Testis (tissue), 2 donors: Measurements from ENCODE around the gene CBY1.
A peak's percentile ranks its signal among the peaks of the same experiment; 100 is the strongest.

Source experiments
- CTCF ChIP-seq, 3 experiments: fragments of 450-650 bp in 2 of 3; fragments of 200-600 bp in 1 of 3; sonication (generic) in 1 of 3; IDR thresholded peaks; one replicate each; pipeline ENCODE4 v1.5.1; 2016 to 2019; ENCODE audit warnings: antibody characterized with exemption in 3 of 3, mild to moderate bottlenecking in 2 of 3, moderate library complexity in 1 of 3
- POLR2A ChIP-seq: fragments of 450-650 bp; IDR thresholded peaks from one replicate; pipeline ENCODE4 v1.6.1; 2017; ENCODE audit warnings: antibody characterized with exemption, mild to moderate bottlenecking, moderate library complexity

DNA sequence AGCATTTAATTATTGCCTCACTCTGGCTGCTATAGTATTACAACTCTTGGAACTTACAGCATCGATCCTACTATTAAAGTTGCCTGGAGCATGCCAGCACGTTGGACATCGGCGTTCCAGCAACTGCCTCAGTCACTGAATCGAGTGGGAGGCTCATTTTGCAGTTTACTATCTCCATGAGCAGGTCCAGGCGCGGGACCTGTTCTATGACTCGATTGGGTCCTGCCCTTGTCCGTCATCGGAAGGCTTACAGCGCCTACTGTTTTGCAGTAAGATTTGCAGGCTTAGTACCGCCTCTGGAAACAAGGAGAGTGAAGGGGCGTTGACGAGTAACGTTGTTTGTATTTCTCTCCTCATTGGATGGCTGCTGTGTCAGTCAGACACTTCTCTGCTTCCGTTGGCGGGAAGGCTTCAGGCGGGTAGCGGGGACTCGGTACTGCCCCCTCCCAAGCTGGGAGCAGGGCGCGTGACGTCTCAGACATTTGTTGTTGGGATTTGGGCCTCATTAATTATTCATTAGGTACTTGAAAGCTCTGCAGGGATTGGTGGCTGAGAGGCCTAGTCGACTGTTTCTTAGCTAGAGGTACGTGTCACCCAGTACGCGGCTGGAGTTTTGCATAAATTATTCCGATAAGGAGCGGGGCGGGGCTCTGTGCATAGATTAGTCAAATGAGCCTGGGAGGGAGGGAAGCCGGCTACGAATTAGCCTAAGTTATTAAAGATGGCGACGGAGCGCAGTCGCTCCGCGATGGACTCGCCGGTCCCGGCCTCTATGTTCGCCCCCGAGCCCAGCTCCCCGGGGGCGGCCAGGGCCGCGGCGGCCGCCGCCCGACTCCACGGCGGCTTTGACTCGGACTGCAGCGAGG is 49.0 kb downstream of the CBY1 start, which contains the start of gene GTPBP1:
- TF ChIP-seq CTCF (IDR thresholded peaks at IDR 0.05) (peak in 1 of 3 experiments; percentile 4), POLR2A (peak; percentile 96)
